Measurements from ENCODE around the gene RABGEF1. TPM values are rescaled to one million over a fixed set of nuclear protein-coding genes. Genes with fewer than 3 reads are reported as not detected.
A peak's percentile ranks its signal among the peaks of the same experiment; 100 is the strongest.
"Not testable (repeated sequence)": the region's sequence is repeated elsewhere in the genome, so short reads cannot be mapped to it uniquely, and the experiment has no call there.

RABGEF1 gene
- total RNA-seq, 1 donor from 2014 or later, result 26.8 TPM

DNA sequence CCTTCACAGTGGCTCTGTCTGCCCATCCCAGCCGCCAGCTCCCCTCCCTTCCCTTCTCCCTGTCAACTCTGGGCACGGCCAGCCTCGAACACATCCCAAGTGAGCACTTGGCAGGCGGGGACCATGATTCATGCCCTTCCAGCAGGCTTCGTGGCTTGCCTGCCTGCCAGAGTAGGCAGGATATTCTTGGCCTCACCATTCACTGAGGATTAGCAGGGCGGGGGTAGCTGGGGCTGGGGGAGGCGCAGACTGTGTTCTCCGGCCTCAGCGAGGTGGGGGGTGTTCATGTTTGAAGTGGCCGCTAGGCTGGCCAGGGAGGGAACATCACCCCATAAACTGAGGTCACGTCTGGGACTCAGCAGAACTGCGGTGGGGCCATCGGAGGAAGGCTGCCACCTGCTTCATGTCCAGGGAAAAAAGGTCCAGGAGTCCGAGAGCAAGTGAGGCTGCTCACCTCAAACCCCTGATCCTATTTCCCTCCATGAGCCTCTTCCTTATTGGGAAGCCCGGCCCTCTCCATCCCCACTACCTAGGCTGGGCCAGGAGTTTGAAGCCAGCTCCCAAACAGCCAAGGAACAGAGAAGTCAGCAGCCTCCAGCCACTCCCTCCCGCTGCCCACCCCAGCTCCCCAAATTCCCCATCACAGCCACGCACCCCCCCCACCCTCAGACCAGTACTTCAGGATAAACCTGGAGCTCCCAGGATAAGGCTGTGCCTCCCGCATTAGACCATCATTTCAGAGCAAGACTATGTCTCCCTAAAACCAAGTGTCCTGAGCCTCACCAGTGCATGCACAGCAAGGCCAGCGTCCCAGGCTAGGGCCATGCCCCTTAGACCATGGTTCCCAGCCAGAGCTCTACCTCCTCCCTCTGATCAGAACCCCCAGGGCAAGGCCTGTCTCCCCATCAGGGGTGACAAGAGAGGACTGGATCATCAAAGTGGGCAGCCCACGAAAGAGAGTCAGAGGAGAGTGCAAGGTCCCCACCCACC lies 42.8 kb upstream of the RABGEF1 start:
- H3K36me3 Mint-ChIP-seq (ENCODE audit: low read depth), result peaks cover 10% of the 10 kb centered on the region
- H3K4me3 Mint-ChIP-seq (ENCODE audit: unreplicated experiment), result no peak overlapping the region
- no peaks in the 10 kb centered on the region for H3K27me3 Mint-ChIP-seq (ENCODE audit: low read depth)
- H3K9me3 Mint-ChIP-seq (ENCODE audit: low read depth), result no peaks in the 10 kb centered on the region
- DNase-seq (ENCODE audit: low spot score), result no peak
- H3K27ac Mint-ChIP-seq (ENCODE audit: unreplicated experiment), result peak overlapping the region; percentile 33
- TF ChIP-seq, protein P1, sequence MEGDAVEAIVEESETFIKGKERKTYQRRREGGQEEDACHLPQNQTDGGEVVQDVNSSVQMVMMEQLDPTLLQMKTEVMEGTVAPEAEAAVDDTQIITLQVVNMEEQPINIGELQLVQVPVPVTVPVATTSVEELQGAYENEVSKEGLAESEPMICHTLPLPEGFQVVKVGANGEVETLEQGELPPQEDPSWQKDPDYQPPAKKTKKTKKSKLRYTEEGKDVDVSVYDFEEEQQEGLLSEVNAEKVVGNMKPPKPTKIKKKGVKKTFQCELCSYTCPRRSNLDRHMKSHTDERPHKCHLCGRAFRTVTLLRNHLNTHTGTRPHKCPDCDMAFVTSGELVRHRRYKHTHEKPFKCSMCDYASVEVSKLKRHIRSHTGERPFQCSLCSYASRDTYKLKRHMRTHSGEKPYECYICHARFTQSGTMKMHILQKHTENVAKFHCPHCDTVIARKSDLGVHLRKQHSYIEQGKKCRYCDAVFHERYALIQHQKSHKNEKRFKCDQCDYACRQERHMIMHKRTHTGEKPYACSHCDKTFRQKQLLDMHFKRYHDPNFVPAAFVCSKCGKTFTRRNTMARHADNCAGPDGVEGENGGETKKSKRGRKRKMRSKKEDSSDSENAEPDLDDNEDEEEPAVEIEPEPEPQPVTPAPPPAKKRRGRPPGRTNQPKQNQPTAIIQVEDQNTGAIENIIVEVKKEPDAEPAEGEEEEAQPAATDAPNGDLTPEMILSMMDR (IDR thresholded peaks at IDR 0.05), result no peak
- H3K4me1 Mint-ChIP-seq (ENCODE audit: low read depth), result peaks cover 3% of the 10 kb centered on the region

DNA sequence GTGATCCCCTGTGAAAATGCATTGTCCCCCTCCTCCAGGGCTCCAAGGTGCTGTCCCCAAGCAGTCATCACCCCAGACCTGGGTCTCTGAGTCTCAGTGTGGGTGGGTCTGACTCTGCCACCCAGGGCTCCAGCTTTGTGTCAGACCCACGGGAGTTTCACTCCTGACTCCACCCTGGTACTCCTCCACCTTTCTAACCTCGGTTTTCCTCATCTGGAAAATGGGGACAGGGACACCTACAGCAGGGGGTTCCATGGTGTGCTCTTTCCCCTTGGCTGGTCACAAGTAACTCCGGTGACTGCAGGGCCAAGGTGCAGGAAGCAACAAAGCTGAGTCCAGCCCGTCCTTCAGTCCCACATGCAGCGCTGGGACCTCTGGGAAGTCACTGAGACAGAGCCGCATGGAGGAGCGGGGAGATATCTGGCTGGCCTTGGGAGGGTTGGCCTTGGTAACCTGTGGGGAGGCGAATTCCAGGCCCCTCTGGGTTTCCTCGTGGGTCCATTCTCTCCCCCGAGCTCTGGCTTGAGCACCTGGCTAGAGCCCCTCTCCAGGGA lies 41.8 kb upstream of the RABGEF1 start:
- TF ChIP-seq, protein P1 (IDR thresholded peaks at IDR 0.05), result no peak
- Mint-ChIP-seq H3K27me3 (ENCODE audit: low read depth) (no peaks in the 10 kb centered on the region), H3K4me1 (ENCODE audit: low read depth) (peaks cover 3% of the 10 kb centered on the region), H3K4me3 (ENCODE audit: unreplicated experiment) (no peak overlapping the region), H3K36me3 (ENCODE audit: low read depth) (peaks cover 10% of the 10 kb centered on the region), H3K9me3 (ENCODE audit: low read depth) (no peaks in the 10 kb centered on the region), H3K27ac (ENCODE audit: unreplicated experiment) (no peak overlapping the region)
- no peak for DNase-seq (ENCODE audit: low spot score)

DNA sequence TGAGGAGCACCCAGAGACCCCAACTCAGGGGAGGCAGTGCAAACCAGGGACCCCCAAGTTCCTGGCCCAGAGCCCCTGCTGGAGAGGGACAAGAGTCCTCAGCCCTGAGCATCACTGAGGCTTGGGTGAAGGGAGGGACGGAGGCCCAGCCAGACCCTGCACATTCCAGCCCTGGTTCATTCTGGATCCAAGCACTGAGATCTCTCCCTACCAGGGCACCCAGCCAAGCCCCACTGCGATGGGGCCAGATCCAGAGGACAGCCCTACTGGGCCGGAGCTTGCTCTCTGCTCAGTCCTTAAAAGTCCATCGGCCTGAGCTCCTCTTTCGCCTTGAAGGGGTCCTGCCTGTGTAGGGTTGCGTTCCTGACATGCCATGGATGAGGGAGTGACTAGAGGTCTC lies 40.5 kb upstream of the RABGEF1 start:
- DNase-seq (ENCODE audit: low spot score), result no peak
- Mint-ChIP-seq H3K4me1 (ENCODE audit: low read depth) (peaks cover 3% of the 10 kb centered on the region), H3K4me3 (ENCODE audit: unreplicated experiment) (no peak overlapping the region), H3K27ac (ENCODE audit: unreplicated experiment) (no peak overlapping the region), H3K27me3 (ENCODE audit: low read depth) (no peaks in the 10 kb centered on the region), H3K9me3 (ENCODE audit: low read depth) (no peaks in the 10 kb centered on the region), H3K36me3 (ENCODE audit: low read depth) (peaks cover 5% of the 10 kb centered on the region)
- TF ChIP-seq, protein P1 (IDR thresholded peaks at IDR 0.05), result no peak

DNA sequence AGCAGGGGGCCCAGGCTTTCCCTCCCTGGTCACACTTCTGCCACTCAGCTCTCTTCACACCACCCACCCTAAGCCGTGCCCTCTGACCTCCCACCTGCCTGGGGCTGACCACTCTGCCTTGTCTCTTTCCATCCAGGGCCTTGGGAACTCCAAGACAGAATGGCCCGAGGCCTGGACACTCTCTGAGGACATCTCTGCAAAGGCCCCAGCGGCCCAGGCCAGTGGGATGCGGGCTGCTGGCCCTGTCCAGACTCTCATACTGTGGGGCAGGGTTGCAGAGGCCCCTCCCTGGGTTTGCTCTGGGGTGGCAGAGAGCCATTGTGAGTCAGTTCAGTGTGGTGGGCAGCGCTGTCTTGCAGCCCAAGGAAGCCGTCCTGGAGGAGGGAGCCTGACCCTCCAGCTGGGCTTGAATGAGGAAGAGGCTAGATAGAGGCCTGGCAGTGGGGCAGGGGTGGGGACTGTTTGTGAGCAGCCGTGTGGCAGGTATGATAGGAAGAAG lies 39.9 kb upstream of the RABGEF1 start:
- H3K9me3 Mint-ChIP-seq (ENCODE audit: low read depth), result no peaks in the 10 kb centered on the region
- H3K36me3 Mint-ChIP-seq (ENCODE audit: low read depth), result peaks cover 3% of the 10 kb centered on the region
- no peak for DNase-seq (ENCODE audit: low spot score)
- H3K4me3 Mint-ChIP-seq (ENCODE audit: unreplicated experiment), result no peak overlapping the region
- no peak overlapping the region for H3K27ac Mint-ChIP-seq (ENCODE audit: unreplicated experiment)
- TF ChIP-seq, protein P1 (IDR thresholded peaks at IDR 0.05), result no peak
- H3K27me3 Mint-ChIP-seq (ENCODE audit: low read depth), result no peaks in the 10 kb centered on the region
- H3K4me1 Mint-ChIP-seq (ENCODE audit: low read depth), result peaks cover 3% of the 10 kb centered on the region

DNA sequence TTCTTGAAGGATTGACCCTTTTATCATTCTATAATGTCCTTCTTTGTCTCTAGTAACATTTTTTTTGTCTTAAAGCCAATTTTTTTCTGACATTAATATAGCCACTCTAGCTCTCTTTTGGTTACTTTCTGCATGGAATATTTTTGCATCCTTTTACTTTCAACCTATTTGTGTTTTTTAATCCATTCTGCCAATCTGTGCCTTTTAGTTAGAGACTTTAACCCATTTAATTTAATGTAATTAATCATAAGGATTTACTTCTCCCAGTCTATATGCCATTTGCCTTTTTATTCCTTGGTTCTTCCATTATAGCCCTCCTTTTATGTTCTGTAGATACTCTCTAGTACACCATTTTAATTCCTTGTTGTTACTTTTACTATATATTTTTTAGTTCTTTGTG lies 32.7 kb upstream of the RABGEF1 start:
- DNase-seq (ENCODE audit: low spot score), result no peak
- no peaks in the 10 kb centered on the region for H3K4me1 Mint-ChIP-seq (ENCODE audit: low read depth)
- peaks cover 16% of the 10 kb centered on the region for H3K36me3 Mint-ChIP-seq (ENCODE audit: low read depth)
- H3K27ac Mint-ChIP-seq (ENCODE audit: unreplicated experiment), result no peak overlapping the region
- H3K27me3 Mint-ChIP-seq (ENCODE audit: low read depth), result no peaks in the 10 kb centered on the region
- no peak overlapping the region for H3K4me3 Mint-ChIP-seq (ENCODE audit: unreplicated experiment)
- TF ChIP-seq, protein P1 (IDR thresholded peaks at IDR 0.05), result no peak
- H3K9me3 Mint-ChIP-seq (ENCODE audit: low read depth), result peaks cover 8% of the 10 kb centered on the region

DNA sequence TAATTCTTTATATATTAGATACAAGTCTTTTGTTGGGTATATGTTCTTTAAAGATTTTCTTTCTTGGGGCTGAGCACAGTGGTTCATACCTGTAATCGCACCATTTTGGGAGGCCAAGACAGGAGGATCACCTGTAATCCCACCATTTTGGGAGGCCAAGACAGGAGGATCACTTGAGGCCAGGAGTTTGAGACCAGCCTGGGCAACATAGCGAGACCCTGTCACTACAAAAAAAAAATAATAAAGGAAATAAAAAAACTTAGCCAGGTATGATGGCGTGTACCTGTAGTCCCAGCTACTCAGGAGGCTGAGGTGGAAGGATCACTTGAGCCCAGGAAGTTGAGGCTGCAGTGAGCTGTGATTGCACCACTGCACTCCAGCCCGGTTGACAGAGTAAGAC lies 29.8 kb upstream of the RABGEF1 start:
- not testable (repeated sequence) for H3K4me3 Mint-ChIP-seq (ENCODE audit: unreplicated experiment); H3K27ac Mint-ChIP-seq (ENCODE audit: unreplicated experiment); H3K27me3 Mint-ChIP-seq (ENCODE audit: low read depth); H3K4me1 Mint-ChIP-seq (ENCODE audit: low read depth); DNase-seq (ENCODE audit: low spot score)
- H3K36me3 Mint-ChIP-seq (ENCODE audit: low read depth), result peaks cover 34% of the 10 kb centered on the region
- H3K9me3 Mint-ChIP-seq (ENCODE audit: low read depth), result peaks cover 22% of the 10 kb centered on the region

Measured in chondrocyte (in vitro differentiated cells).